HL-60/S4 treated with retinoic acid at 250 ng/mL for 4 days and 3 days (cell line): Measurements from ENCODE around the gene PPP2R5B.

ENCODE experiments used
- in situ Hi-C: fragments of 300-500 bp; cut with MboI; formaldehyde crosslinking; loops from 2 replicates; pipeline ENCODE4 v1.7.0; 2022; ENCODE audit warnings: low sequenced_read_pairs

The PPP2R5B gene

GRCh38 chr11:64925536-64926436, 1.3 kb downstream of the PPP2R5B start:
- in situ Hi-C loops, result no loop called here

DNA sequence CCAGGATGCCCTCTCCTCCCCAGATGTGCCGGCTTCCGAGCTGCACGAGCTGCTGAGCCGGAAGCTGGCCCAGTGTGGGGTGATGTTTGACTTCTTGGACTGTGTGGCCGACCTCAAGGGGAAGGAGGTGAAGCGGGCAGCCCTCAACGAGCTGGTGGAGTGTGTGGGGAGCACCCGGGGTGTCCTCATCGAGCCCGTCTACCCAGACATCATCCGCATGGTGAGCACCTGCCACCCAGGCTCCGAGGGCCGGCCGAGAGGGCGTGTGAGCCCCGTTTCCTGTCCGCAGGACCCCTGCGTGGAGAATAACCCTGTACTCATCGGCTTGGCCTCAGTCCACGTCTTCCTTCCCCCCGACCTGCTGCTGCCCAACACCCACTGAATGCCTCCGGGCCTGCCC, 2.2 kb downstream of the PPP2R5B start:
- in situ Hi-C loops, result no loop called here

DNA sequence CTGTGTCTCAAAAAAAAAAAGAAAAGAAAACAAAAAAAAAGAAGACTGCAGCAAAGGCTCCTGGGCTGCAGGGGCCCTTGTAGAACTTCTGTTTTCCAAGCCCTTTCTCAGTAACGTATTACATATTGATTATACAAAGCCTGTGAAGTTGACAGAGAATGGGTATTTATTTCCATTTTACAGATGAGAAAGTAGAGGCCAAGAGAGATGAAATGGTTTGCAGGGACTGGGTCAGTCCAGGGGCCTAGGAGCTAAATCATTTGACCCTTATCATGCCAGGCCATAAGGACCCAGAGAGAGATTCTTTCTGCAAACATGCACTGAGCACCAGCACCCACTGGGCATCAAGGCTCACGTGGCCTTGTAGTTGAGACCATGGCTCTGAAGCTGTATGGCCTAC, 4.5 kb downstream of the PPP2R5B start:
- in situ Hi-C loops, result no loop called here

DNA sequence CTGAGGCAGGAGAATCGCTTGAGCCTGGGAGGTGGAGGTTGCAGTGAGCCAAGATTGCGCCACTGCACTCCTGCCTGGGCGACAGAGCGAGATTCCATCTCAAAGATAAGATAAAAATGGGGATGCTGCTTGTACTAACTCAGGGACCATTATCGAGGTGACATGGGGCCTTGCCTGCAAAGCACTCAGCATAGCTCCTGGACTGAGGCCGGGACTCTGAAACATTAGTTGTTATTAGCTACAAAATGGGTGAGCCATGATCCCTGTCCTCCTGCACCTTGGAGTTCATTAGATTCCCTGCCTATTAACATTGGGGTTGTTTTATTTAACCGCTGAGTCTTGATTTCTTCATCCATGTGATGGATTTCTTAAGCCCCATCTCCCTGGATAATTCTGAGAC, 5.1 kb downstream of the PPP2R5B start:
- in situ Hi-C loops, result no loop called here

GRCh38 chr11:64930340-64930739, 5.9 kb downstream of the PPP2R5B start:
- in situ Hi-C loops, result no loop called here

DNA sequence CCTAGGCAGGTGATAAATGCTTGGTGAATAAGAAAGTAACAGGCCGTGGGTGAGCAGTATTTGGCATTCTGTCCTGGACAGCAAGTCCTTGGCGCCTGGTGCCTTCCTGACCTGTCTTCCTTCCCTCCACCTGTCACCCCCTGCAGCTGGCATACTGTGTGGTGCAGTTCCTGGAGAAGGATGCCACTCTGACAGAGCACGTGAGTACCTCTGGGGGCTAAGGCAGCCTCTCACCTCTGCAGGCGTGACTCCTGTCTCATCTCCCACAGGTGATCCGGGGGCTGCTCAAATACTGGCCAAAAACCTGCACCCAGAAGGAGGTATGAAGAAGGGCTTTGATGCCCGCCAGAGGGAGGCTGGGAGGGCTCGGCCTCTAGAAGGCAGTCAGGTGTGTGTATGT, 6.8 kb downstream of the PPP2R5B start:
- in situ Hi-C loops, result no loop called here

DNA sequence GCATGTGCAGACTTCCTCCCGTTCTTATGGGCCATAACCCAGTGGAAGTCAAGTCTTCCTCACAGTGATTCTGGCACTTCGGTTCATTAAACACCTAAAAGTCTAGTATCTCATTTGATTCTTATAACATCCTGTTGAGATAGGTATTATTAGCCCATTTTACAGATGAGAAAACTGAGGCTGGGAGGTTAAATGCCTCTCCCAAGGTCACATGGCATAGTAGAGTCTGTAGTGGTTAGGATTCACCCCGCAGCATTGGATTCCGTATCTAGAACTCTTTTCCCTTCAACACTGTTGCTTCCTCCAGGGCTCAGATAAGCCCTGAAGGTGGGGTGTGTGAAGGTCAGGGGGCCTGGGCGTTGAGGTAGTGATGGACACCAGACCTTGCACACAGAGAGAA, 7.8 kb downstream of the PPP2R5B start:
- in situ Hi-C loops, result no loop called here

DNA sequence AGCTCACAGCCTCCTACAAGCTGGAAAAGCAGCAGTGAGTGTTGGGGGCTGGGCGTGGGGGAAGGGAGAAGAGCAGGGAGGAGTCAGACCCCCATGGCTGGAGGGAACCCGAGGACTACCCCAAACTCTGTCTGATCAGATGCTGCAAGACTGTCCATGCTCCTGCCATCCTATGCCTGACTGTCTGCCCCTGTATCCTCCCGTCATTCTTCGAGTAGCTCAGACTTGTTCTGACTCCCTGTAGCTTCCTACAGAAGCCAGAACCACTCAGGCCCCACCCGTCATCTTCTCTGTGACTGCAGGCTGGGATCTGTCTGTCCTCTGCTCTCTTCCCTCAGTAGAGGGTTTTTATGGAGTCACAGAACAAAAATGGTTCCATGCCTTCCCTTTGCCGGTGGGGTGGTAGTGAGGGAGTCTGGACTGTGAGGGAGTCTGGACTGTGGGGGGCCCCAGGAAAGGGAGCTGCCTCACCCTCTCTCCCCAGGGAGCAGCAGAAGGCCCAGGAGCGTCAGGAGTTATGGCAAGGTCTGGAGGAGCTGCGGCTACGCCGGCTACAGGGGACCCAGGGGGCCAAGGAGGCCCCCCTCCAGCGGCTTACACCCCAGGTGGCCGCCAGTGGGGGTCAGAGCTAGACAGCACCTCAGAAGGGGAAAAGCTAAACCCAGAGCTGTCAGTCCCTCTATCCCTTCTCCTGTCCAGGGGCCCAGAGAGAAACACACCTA, 8.9 kb downstream of the PPP2R5B start:
- in situ Hi-C loops, result no loop called here

DNA sequence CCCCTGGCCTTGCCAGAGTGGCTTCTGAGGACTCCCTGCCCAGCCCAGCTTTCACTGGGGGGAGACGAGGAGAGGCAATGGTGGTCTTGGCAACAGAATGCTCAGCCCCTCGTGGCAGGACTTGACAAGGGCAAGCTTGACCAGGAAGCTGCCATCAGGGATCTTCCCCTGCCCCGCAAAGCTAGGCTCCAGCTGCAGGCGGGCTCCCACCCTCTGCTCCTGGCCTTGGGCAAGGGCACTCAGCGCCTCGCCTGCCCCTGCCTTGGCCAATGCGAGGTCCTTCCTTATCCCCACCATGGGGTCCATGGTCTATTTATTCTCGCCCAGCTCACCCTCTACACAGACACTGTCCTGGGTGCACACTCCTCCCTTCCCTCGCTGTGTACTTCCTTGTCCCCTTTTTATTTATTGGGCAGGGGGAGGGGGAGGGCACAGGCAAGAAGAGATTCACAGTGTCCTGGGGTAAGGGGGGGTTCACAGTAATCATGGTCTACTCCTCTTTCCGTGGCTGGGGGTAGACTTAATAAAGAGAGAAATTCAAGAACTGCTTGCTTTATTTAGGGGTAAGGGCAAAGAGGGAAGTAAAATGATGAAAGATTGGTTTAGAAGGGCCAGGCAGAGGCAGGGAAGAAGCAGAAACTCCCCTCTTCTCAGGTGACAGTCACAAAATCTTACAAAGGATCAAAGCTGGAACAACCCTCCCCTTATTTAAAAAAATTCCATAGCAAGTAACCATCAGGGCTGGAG, 9.6 kb downstream of the PPP2R5B start:
- in situ Hi-C loops, result no loop called here

GRCh38 chr11:64934682-64935358, 10.3 kb downstream of the PPP2R5B start:
- in situ Hi-C loops, result no loop called here

DNA sequence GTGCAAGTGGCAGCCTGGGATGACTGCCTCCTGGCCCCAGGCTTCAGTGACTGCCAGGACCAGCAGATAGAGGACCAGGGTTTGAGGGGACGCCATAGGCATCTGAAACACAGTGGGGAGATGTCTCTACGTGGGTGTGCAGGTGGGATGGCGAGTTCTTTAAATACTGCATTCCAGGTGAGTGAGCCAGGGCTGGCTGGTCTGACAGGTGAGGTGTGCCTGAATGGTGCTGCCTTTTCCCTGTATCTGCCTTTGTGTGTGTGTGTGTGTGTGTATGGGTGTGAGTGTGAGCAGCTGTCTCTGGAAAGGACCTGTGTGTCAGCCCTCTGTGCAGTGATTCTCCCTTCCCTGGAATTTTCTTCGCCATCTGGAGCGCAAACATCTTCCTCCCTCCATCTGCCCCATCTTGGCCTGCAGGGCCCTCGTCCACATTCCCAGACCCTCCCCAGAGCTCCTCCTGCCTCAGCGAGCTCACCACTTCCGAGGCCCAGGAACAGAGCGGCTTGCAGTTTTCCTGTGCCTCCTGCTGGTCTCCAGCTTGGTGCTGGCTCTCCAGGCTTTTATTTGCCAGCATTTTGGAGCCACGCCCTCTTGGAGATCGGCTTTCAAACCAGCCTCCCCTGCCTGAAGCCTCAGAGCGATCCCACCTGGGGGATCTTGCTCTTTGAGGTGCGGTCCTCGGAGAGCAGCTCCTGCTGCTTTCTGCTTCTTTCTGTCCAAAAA, 11.0 kb downstream of the PPP2R5B start, which contains the start of gene GPHA2:
Gene GPHA2 (minus strand): TSS at position 535 of the 723 bp plus-strand sequence. CDS start 433 bp downstream, at position 102.
- in situ Hi-C loops, result no loop called here

- in situ Hi-C loops, result no loop called here
These were observed 12.1 kb downstream of the PPP2R5B start for GRCh38 chr11:64936539-64936938.

- in situ Hi-C loops, result no loop called here
These were observed 22.8 kb downstream of the PPP2R5B start for GRCh38 chr11:64947208-64947814.

DNA sequence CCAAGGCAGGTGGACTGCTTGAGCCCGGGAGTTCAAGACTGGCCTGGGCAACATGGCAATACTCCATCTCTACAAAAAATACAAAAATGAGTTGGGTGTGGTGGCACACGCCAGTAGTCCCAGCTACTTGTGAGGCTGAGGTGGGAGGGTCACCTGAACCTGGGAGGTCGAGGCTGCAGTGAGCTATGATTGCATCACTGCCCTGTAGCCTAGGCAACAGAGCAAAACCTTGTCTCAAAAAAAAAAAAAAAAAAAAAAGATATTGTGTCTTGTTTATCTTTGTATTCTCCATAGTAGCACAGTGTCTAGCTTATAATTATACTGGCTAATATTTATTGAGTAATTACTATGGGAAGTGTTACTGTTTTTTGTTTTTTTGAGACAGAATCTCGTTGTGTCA, 27.0 kb downstream of the PPP2R5B start:
- in situ Hi-C loops, result no loop called here

- in situ Hi-C loops, result no loop called here
These were observed 29.7 kb downstream of the PPP2R5B start for GRCh38 chr11:64954201-64954600.

DNA sequence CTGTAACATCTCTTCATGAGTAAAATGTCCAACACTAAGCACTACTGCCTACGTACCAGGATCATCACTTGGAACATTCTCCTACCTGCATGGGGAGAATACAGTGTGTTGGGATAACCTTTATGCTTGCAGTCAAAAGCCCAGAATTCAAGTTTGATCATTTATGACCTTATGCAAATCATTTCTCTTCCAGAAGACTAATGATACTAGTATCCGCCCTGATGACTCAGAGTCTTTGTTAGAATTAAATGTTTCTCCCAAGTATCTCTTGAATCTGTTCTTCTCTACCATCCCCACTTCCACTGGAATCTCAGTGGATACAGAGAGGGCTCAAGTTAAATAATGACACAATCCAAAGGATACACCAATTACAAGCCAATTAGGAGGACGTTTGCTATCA, 35.0 kb downstream of the PPP2R5B start:
- in situ Hi-C loops, result no loop called here

DNA sequence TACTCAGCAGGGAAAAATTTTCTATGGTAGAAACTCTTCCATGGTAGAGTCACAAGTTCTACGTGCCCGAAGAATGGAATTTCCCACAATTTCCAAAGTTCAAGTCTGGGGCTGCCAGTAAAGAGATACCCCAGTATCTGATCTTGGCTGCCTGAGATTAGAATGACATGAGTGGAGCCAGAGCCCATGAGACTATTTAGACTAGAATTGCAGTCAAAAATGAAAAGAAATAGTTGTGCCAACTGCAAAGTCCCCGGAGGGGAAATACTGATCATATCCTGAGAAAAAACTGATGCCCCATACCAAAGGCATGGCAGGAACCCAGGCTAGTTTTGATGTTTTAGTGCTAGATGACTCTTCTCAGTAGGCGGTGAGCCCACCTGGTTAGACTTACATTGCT, 36.2 kb downstream of the PPP2R5B start:
- in situ Hi-C loops, result no loop called here

DNA sequence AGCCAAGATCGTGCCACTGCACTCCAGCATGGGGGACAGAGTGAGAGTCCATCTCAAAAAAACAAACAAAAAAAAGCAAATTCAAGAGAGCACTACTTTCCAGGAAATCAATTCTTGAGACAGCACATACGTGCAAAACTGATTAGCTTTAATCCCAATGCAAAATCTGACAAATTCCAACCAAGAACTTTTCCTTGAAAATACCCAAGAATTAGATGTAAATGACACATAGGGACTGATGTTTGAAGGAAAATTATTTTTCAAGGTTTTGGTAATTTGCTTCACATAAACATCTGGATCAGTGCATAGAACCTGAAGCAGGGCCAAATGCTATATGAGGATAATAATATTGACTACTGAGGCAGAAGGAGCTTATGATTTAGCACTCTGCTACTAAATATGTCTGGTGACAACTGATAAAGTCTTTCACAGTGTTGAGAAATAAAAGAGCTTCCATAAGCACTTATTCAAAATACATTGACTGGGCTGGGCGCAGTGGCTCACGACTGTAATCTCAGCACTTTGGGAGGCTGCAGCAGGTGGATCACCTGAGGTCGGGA, 38.7 kb downstream of the PPP2R5B start:
- in situ Hi-C loops, result no loop called here

DNA sequence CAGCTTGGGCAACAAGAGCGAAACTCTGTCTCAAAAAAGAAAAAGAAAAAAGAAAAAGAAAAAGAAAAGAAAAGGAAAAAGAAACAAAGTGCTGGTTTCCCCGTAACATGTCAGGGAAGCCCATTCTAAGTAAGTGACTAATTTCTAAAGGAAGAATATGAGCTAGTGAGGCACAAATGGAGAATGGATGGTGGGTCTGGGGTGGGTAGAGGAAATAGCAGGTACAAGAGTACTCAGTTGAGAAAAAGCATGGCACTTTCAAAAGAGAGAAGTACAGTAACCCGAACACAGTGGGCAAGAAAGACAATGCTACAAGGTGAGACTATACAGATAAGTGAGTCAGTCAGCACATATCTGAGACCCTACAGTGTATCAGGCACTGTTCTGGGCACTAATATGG, 42.9 kb downstream of the PPP2R5B start:
- in situ Hi-C loops, result no loop called here
